Cardiac atrium fibroblast (primary cell): ENCODE measurements around the gene RPS16. TPM values are rescaled to one million over a fixed set of nuclear protein-coding genes. Genes with fewer than 3 reads are reported as not detected.

ENCODE experiments used
- total RNA-seq: library from RNA; depleted of rRNA; stranded (reverse); fragments of >200 nt; gene quantifications from 2 replicates; pipeline ENCODE4 v1.2.3, GENCODE V29; 2015

The RPS16 gene
- 1,521 and 1,655 TPM in 2 replicates for total RNA-seq

DNA sequence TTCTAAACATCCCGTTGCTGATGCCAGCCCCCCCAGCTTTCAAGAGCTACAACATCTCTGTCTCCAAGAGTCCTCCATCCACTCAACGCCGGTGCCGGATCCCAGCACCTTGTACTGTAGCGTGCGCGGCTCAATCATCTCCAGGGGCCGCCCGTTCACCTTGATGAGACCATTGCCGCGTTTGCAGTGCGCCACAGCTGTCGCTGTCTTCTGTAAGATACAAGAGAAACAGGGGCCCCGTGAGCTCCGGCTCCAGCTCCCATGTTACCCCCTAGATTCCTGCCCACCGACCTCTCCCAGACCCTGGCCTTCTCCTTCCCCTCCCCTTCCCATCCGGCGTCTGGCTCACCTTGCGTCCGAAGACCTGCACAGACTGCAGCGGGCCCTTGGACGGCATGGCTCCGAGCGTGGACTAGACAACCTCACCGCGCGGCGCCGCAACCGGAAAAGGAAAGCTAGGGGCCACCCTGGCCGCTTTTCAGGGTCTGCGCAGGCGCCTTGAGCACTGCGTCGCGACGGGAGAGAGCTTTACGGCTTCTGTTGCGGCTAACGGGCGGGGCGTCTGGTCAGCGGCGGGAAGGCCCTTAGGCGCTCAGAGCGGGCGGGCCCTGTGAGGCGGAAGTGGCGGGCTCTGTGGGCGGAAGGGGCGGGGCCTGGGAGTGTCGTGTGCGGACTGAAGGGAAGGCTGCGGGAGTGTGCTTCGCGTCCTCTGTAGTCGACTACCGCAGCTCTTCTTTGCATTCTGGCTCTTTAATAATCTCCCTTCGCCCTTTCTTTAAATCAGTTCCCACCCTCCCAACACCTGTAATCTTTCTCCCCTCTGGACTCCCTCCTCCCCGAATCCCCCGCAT is at the start of gene RPS16:
RPS16 (minus strand) TSS at position 451 of the 851 bp plus-strand sequence; CDS start at position 397, 54 bp downstream.

DNA sequence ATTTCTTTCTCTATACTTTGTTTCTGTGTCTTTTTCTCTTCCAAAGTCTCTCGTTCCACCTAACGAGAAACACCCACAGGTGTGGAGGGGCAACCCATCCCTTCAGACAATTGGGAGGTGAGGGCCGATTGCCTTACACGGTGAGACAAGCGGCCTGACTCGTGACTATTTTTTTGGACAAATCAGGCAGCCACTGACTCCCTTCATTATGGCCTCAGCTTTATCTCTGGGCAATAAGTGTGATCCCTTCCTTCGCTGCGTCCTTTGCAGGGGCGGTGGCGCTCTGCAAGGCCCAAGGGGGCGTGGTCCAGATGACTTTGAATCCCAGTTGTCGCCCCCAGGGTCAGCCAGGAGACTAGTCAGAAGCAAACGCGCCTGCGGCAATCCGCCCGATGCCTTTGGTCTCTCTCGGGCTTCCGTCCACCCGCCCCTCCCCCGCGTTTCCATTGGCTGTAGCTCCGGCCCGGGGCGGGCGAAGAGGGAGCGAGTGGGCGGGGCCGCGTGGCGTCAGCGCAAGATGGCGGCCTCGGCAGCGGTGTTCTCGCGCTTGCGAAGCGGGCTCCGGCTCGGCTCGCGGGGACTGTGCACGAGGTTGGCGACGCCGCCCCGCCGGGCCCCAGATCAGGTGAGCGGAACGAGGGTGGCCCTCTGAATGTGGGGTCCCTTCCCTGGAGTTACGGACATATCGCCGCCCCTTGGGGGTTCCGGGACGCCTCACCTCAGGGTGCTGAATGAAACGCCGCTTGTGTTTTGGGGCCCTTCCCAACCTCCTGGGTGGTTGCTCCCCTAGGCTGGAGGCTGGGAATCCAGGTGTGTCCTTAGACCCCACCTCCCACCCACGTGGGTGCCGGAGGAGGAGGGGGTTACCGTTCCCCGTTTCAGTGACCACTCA is 44.8 kb upstream of the RPS16 start, which contains the start of gene TIMM50:
TIMM50 (plus strand) TSS at position 502 of the 892 bp plus-strand sequence; CDS start at position 518, 16 bp downstream.

DNA sequence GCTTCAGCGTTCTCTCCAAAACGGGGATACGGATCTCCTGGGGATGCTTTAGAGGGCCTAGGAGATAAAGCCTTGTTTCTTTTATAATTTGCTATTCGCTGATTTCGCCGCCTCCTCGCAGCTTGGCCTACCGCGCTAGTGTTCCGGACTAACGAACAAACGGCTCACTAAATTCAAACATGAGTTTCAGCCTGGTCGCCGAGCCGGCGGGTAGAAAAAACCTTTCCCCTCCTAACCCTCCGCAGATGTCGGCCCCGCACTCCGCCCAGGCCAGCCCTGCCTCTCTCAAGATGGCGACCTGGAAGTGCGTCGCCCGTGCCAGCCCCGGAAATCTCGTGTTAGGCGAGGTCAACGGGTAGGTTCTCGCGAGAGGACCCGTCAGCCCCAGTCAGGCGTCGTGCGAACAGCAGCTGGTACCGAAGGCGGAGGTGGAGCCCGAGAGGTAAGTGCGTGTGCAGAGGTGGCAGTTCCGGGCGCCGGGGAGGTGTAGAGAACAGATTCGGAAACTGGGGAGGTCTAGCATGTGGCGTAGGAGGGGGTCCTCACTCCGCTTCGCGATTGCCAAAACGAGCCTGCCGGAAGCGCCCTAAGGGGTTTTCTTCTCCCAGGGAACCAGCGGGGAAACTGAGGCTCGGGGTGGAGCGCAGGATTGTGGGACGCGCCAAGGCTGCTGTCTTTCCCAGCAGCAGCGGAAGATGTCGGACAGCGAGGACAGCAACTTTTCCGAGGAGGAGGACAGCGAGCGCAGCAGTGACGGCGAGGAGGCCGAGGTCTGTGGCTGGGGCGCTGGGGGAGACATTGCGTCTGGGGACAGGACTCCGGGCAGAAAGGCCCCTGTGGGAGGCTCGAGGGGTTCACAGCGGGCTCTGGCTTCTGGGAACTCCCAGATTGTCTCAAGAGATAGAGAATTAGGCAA is 9.7 kb upstream of the RPS16 start, which contains the start of gene SUPT5H:
SUPT5H (plus strand) TSS at position 387 of the 916 bp plus-strand sequence; CDS start at position 696, 309 bp downstream.

DNA sequence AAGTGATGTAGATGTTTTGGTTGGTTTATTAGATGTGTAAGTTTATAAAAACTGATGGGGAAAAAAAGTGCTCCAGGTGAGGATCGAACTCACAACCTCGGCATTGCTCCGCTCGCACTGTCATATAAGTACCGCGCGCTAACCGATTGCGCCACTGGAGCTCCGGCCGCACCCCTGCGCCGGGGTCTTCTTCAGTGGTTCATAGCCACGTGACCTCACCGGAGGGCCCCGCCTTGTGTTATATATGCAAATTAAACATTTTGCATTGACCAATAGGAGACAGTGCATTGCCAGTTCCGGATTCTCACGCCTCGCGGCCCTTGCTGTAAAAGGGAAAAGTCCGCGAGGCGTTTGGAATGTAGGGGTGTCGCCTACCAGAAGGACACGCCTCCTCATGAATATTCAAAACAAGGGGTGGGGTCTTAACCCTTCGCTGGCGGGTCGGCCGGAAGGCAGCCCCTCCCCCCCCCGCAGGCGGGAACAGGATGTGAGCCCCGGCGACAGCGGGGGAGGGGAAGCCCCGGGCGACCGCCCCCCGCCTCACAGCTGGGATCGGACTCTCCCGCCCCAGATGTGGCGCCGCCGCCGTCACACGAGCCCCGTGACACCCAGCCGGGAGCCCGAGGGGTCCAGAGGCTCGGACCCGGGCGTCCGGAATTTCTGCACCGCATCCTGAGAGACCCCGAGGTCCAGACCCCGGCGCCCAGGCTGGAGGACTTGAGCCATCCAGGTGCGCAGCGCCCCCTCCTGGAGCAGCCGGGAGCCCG is 23.5 kb downstream of the RPS16 start, which contains the start of gene PLEKHG2:
PLEKHG2 (plus strand) TSS at position 570 of the 767 bp plus-strand sequence. CDS start 1,418 bp downstream, outside the sequence.

DNA sequence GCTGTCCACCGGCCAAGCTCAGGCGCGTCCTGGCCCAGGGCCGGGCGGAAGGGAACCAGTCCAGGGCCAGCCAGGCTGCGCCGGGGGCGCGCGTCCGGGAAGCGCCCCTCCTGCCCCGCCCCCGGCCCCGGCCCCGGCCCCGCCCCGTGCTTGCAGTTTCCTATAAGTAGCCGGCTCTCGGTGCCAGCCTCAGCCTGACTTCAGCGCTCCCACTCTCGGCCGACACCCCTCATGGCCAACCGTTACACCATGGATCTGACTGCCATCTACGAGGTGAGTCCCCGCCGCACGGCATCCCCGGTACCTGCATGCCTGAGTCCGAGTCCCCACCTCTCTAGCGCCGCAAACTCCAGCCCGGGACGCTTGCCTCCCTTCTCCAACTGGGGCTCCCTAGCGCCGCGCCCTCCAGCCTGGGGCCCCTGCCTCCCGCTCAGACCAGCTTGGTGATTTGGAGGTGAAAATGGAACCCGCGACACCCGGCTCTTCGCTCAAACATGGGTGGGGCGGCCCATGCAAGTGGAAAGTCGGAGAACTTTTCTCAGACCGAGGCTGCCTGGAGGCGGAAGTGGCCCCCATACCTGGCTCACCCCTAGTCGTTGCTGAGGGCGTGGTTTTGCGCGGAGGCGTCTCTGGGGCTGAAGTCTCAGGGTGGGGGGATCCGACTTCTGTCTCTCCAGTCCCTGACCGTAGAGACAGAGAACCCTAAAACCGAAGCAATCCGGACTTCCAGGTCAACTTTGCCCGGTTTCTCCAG is 28.9 kb downstream of the RPS16 start, which contains the start of gene ZFP36:
ZFP36 (plus strand) TSS at position 192 of the 754 bp plus-strand sequence; CDS start at position 250, 58 bp downstream.

DNA sequence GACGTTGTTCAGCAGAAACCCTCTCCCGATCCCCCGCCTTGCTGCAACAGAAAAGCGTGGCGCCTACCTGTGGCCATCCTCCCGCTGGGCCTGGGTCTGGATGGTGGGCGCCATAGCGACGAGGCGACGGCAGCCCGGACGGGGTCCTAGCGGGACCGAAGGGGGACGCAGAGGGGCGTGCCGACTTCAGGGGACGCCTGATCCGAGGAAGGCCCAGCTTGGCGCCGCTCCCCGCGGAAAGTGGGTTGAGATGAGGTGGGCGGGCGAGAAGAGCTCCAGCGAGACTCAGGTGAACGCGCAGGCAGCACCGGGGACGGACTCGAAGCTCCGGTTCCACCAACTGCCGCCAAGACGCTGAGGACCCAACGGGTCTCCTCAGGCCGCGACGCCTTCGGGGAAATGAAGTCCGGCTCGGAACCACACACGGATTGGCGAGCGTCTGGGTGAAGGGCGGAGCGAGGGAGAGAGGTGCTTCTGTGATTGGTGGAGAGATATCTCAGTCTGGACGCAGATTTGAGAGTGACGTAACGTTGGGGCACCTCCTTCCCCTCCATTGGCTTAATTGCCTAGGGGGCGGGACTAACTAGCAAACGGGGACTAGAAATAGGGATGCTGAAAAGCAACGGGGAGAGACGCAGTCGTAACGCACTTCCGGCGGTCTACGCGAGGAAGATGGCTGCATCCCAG is 44.9 kb downstream of the RPS16 start, which contains the start of the genes MED29 and PAF1:
MED29 (plus strand) TSS at position 628 of the 687 bp plus-strand sequence; CDS start at position 673, 45 bp downstream.
PAF1 (minus strand) TSS at position 356 of the 687 bp plus-strand sequence; CDS start at position 114, 242 bp downstream.

Other genes starting within 250 kb of the RPS16 start
- gene NCCRP1, start 239.0 kb downstream of the RPS16 start, total RNA-seq, result not detected in 2 replicates
- not detected in 2 replicates for gene SYCN, start 231.7 kb downstream of the RPS16 start, total RNA-seq
- not detected in 2 replicates for gene IFNL3, start 190.9 kb downstream of the RPS16 start, total RNA-seq
- not detected in 2 replicates for gene IFNL4, start 187.1 kb downstream of the RPS16 start, total RNA-seq
- gene IFNL2, start 167.6 kb downstream of the RPS16 start, total RNA-seq, result not detected in 2 replicates
- not detected in 2 replicates for gene IFNL1, start 139.5 kb downstream of the RPS16 start, total RNA-seq
- not detected in 2 replicates for gene LRFN1, start 115.1 kb downstream of the RPS16 start, total RNA-seq
- gene GMFG, start 99.9 kb downstream of the RPS16 start, total RNA-seq, result 4.4 and 21.8 TPM in 2 replicates
- 45.1 and 55.7 TPM in 2 replicates for gene SAMD4B, start 93.5 kb downstream of the RPS16 start, total RNA-seq
- gene PAF1, start 44.8 kb downstream of the RPS16 start, total RNA-seq, result 40.2 and 95.3 TPM in 2 replicates
- 24.7 and 25.8 TPM in 2 replicates for gene MED29, start 44.6 kb downstream of the RPS16 start, total RNA-seq
- gene ZFP36, start 29.1 kb downstream of the RPS16 start, total RNA-seq, result 47.3 and 97.1 TPM in 2 replicates
- gene PLEKHG2, start 23.3 kb downstream of the RPS16 start, total RNA-seq, result 26.2 and 30.3 TPM in 2 replicates
- gene SUPT5H, start 9.6 kb upstream of the RPS16 start, total RNA-seq, result 58.1 and 65.3 TPM in 2 replicates
- gene TIMM50, start 44.9 kb upstream of the RPS16 start, total RNA-seq, result 62.0 and 74.4 TPM in 2 replicates
- 0.97 and 2.2 TPM in 2 replicates for gene DLL3, start 63.0 kb upstream of the RPS16 start, total RNA-seq
- not detected in 2 replicates for gene SELENOV, start 79.2 kb upstream of the RPS16 start, total RNA-seq
- gene EID2B, start 96.9 kb upstream of the RPS16 start, total RNA-seq, result 1.4 and 2.9 TPM in 2 replicates
- 3.8 and 6.8 TPM in 2 replicates for gene EID2, start 104.2 kb upstream of the RPS16 start, total RNA-seq
- gene LGALS13, start 166.6 kb upstream of the RPS16 start, total RNA-seq, result not detected in 2 replicates
- gene LGALS16, start 220.0 kb upstream of the RPS16 start, total RNA-seq, result not detected in 2 replicates